Natural killer cell (primary cell): ENCODE measurements around the gene GLP2R. TPM values are rescaled to one million over a fixed set of nuclear protein-coding genes. Genes with fewer than 3 reads are reported as not detected.

Experiments used
- ATAC-seq, 3 donors: fragments of 150-1000 bp in 2 of 3; fragments of 200-7000 bp in 1 of 3; cut with Tn5 transposase; 1 replicate in 1 of 3; 2 replicates in 2 of 3; pipeline ENCODE4 v1.10.0; 2021; ENCODE audit warnings: mild to moderate bottlenecking in 2 of 3, moderate library complexity in 2 of 3
- DNase-seq, 2 donors: peaks; one replicate each; pipeline versions ENCODE4 v3.0.0 to v3.0.0-alpha.2; 2013 to 2021; ENCODE audit warnings: mixed read lengths in 1 of 2
- H3K27ac ChIP-seq: one replicate; pipeline ENCODE4 v1.5.1; 2013; ENCODE audit warnings: mild to moderate bottlenecking, low read length
- H3K27me3 ChIP-seq: one replicate; pipeline ENCODE4 v1.6.1; 2013; ENCODE audit warnings: low read length; ENCODE audit not compliant: control insufficient read depth, insufficient read depth
- H3K36me3 ChIP-seq: one replicate; pipeline ENCODE4 v1.6.1; 2013; ENCODE audit warnings: low read length; ENCODE audit not compliant: control insufficient read depth, insufficient read depth
- H3K4me1 ChIP-seq: one replicate; pipeline ENCODE4 v1.6.1; 2013; ENCODE audit warnings: low read length; ENCODE audit not compliant: control insufficient read depth, insufficient read depth
- H3K4me3 ChIP-seq: one replicate; pipeline ENCODE4 v1.5.1; 2013; ENCODE audit warnings: low read length
- H3K9me3 ChIP-seq: one replicate; pipeline ENCODE4 v1.6.1; 2013; ENCODE audit warnings: low read length; ENCODE audit not compliant: control insufficient read depth, insufficient read depth
- H3K27ac Mint-ChIP-seq, 2 donors: one replicate each; pipeline ENCODE4 v1.8.0; 2022; ENCODE audit warnings: mild to moderate bottlenecking in 2 of 2, mixed read lengths in 2 of 2, moderate library complexity in 1 of 2
- H3K27me3 Mint-ChIP-seq, 2 donors: one replicate each; pipeline ENCODE4 v1.8.0; 2022; ENCODE audit warnings: low read depth in 2 of 2, mixed read lengths in 2 of 2
- H3K36me3 Mint-ChIP-seq: one replicate; pipeline ENCODE4 v1.8.0; 2022; ENCODE audit warnings: mixed read lengths
- H3K4me1 Mint-ChIP-seq, 2 donors: one replicate each; pipeline ENCODE4 v1.8.0; 2022; ENCODE audit warnings: mixed read lengths in 2 of 2
- H3K4me3 Mint-ChIP-seq: one replicate; pipeline ENCODE4 v1.8.0; 2022; ENCODE audit warnings: mild to moderate bottlenecking, moderate library complexity, mixed read lengths
- H3K9me3 Mint-ChIP-seq, 2 donors: one replicate each; pipeline ENCODE4 v1.8.0; 2022; ENCODE audit warnings: mixed read lengths in 2 of 2
- WGBS: methylation state at CpG from one replicate; pipeline ENCODE4 v1.1.7; 2013; ENCODE audit warnings: missing lambda C conversion rate; ENCODE audit not compliant: insufficient coverage; 5-methylcytosine and 5-hydroxymethylcytosine counted together
- intact Hi-C: fragments of 100-400 bp; cut with micrococcal nuclease; formaldehyde crosslinking; loops from one replicate; pipeline ENCODE4 v1.14.2; 2022
- total RNA-seq, 4 donors: library from RNA; stranded (reverse); fragments of 120-200 nt in 1 of 4; gene quantifications; one replicate each; pipeline versions ENCODE4 v1.2.3 to v1.2.4, GENCODE V29; 2013 to 2022
- TF ChIP-seq, protein P1 (sequence below): fragments of 200-600 bp; IDR thresholded peaks from one replicate; pipeline ENCODE4 v1.8.0; 2022; ENCODE audit warnings: antibody characterized with exemption

GLP2R gene
- total RNA-seq, 3 donors from 2014 or later (not counting 1 experiment from before 2014, with no cell fraction given) = not detected

- Mint-ChIP-seq H3K27me3 (no peaks in the 10 kb centered on the region), H3K9me3 (no peaks in the 10 kb centered on the region), H3K27ac (no peak overlapping the region), H3K4me1 (peaks cover 6 to 12% of the 10 kb centered on the region in 2 donors), H3K36me3 (no peaks in the 10 kb centered on the region), H3K4me3 (no peak overlapping the region)
- Histone ChIP-seq H3K27me3 (no peaks in the 10 kb centered on the region), H3K36me3 (peaks cover 39% of the 10 kb centered on the region), H3K4me3 (no peak overlapping the region), H3K4me1 (peaks cover 3% of the 10 kb centered on the region), H3K9me3 (no peaks in the 10 kb centered on the region), H3K27ac (no peak overlapping the region)
- 82% methylated on average over 13 of the region's 13 CpGs for WGBS
- DNase-seq (no peak), ATAC-seq (no peak)
- TF ChIP-seq, protein P1, sequence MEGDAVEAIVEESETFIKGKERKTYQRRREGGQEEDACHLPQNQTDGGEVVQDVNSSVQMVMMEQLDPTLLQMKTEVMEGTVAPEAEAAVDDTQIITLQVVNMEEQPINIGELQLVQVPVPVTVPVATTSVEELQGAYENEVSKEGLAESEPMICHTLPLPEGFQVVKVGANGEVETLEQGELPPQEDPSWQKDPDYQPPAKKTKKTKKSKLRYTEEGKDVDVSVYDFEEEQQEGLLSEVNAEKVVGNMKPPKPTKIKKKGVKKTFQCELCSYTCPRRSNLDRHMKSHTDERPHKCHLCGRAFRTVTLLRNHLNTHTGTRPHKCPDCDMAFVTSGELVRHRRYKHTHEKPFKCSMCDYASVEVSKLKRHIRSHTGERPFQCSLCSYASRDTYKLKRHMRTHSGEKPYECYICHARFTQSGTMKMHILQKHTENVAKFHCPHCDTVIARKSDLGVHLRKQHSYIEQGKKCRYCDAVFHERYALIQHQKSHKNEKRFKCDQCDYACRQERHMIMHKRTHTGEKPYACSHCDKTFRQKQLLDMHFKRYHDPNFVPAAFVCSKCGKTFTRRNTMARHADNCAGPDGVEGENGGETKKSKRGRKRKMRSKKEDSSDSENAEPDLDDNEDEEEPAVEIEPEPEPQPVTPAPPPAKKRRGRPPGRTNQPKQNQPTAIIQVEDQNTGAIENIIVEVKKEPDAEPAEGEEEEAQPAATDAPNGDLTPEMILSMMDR = no peak
- intact Hi-C loops = loop anchor here (10.0 kb wide), 2 partner anchors 366 to 916 kb away; no protein-coding TSS in a partner anchor
These were observed 103.0 kb downstream of the GLP2R start for GRCh38 chr17:9928601-9929333.

DNA sequence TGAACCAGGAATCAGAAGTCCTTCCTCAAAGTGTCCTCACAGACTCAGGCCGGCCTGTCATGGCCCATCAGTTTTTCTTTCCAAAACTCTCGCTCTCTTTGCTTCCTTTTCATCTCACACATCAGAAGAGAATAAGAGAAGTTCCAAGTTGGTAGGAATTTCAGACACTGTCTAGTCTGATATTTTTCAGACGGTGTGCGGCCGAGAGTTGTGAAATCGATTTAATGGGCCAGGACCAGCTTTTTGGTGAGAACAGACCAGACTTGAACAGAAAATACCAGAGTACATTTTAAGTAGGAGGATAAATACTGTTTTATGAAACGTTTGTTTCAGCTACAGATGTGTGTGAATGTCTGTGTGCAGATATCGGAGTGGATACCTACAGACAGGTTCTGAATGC, 104.1 kb downstream of the GLP2R start:
- TF ChIP-seq, protein P1 = no peak
- ATAC-seq = no peak
- no peaks in the 10 kb centered on the region for H3K27me3 ChIP-seq
- H3K27ac ChIP-seq = no peak overlapping the region
- intact Hi-C loops = loop anchor here (10.0 kb wide), 2 partner anchors 365 to 915 kb away; no protein-coding TSS in a partner anchor
- Mint-ChIP-seq H3K4me3 (no peak overlapping the region), H3K4me1 (peaks cover 1 to 8% of the 10 kb centered on the region in 2 donors), H3K27me3 (no peaks in the 10 kb centered on the region), H3K36me3 (no peaks in the 10 kb centered on the region), H3K9me3 (no peaks in the 10 kb centered on the region), H3K27ac (no peak overlapping the region)
- no peaks in the 10 kb centered on the region for H3K9me3 ChIP-seq
- H3K4me3 ChIP-seq = no peak overlapping the region
- DNase-seq = no peak
- 83% methylated on average over 8 of the region's 8 CpGs for WGBS
- peaks cover 1% of the 10 kb centered on the region for H3K4me1 ChIP-seq
- peaks cover 45% of the 10 kb centered on the region for H3K36me3 ChIP-seq

- H3K9me3 ChIP-seq = no peaks in the 10 kb centered on the region
- H3K36me3 ChIP-seq = peaks cover 42% of the 10 kb centered on the region
These were observed 105.5 kb downstream of the GLP2R start for GRCh38 chr17:9931144-9931741.

More at GRCh38 chr17:9931144-9931741, 105.5 kb downstream of the GLP2R start:
- Histone ChIP-seq H3K4me3 (no peak overlapping the region), H3K4me1 (no peaks in the 10 kb centered on the region), H3K27me3 (no peaks in the 10 kb centered on the region), H3K27ac (no peak overlapping the region)
- Mint-ChIP-seq H3K27ac (no peak overlapping the region), H3K9me3 (no peaks in the 10 kb centered on the region), H3K4me1 (no peaks in the 10 kb centered on the region), H3K4me3 (no peak overlapping the region), H3K36me3 (no peaks in the 10 kb centered on the region), H3K27me3 (no peaks in the 10 kb centered on the region)
- intact Hi-C loops = no loop called here
- ATAC-seq (no peak), DNase-seq (no peak)
- TF ChIP-seq, protein P1 = no peak
- 89% methylated on average over 12 of the region's 12 CpGs for WGBS
